ENCODE data around the gene VTI1A. TPM values are rescaled to one million over a fixed set of nuclear protein-coding genes. Genes with fewer than 3 reads are reported as not detected.

VTI1A gene
- total and polyA plus RNA-seq, 2 of the 13 experiments (the other 11 are each of a cell fraction or from before 2014, with no cell fraction given), result 11.7 to 32.7 TPM

GRCh38 chr10:112631501-112632400 is 184.7 kb downstream of the VTI1A start (continued):
- no peak for TF ChIP-seq THYN1 (CRISPR knock-in tag; IDR thresholded peaks at IDR 0.05; ENCODE audit: borderline replicate concordance, low read depth)
- TF ChIP-seq, protein P1, sequence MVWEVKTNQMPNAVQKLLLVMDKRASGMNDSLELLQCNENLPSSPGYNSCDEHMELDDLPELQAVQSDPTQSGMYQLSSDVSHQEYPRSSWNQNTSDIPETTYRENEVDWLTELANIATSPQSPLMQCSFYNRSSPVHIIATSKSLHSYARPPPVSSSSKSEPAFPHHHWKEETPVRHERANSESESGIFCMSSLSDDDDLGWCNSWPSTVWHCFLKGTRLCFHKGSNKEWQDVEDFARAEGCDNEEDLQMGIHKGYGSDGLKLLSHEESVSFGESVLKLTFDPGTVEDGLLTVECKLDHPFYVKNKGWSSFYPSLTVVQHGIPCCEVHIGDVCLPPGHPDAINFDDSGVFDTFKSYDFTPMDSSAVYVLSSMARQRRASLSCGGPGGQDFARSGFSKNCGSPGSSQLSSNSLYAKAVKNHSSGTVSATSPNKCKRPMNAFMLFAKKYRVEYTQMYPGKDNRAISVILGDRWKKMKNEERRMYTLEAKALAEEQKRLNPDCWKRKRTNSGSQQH (CRISPR knock-in tag; IDR thresholded peaks at IDR 0.05; ENCODE audit: low read depth), result peak; percentile 44; the same call in 1 of the 2 replicates
- peak; percentile 96 for TF ChIP-seq ETV5 (CRISPR knock-in tag; IDR thresholded peaks at IDR 0.05; ENCODE audit: borderline replicate concordance)
- TF ChIP-seq, protein P2, sequence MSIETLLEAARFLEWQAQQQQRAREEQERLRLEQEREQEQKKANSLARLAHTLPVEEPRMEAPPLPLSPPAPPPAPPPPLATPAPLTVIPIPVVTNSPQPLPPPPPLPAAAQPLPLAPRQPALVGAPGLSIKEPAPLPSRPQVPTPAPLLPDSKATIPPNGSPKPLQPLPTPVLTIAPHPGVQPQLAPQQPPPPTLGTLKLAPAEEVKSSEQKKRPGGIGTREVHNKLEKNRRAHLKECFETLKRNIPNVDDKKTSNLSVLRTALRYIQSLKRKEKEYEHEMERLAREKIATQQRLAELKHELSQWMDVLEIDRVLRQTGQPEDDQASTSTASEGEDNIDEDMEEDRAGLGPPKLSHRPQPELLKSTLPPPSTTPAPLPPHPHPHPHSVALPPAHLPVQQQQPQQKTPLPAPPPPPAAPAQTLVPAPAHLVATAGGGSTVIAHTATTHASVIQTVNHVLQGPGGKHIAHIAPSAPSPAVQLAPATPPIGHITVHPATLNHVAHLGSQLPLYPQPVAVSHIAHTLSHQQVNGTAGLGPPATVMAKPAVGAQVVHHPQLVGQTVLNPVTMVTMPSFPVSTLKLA (IDR thresholded peaks at IDR 0.05), result 0 out of 2 replicates have a peak, but pooled peaks have one; percentile 13
- peak; percentile 87 for TF ChIP-seq ARNTL (CRISPR knock-in tag; IDR thresholded peaks at IDR 0.05)
- peak; percentile 49; the same call in 1 of the 2 replicates for TF ChIP-seq MXD4 (CRISPR knock-in tag; IDR thresholded peaks at IDR 0.05)
- TF ChIP-seq, protein P3, sequence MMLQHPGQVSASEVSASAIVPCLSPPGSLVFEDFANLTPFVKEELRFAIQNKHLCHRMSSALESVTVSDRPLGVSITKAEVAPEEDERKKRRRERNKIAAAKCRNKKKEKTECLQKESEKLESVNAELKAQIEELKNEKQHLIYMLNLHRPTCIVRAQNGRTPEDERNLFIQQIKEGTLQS (CRISPR knock-in tag; IDR thresholded peaks at IDR 0.05), result peak; percentile 81
- peak; percentile 31 to 57; a peak in 2 of 4 replicates for TF ChIP-seq NR2F1 (CRISPR knock-in tag; IDR thresholded peaks at IDR 0.05)
- TF ChIP-seq, protein P4, sequence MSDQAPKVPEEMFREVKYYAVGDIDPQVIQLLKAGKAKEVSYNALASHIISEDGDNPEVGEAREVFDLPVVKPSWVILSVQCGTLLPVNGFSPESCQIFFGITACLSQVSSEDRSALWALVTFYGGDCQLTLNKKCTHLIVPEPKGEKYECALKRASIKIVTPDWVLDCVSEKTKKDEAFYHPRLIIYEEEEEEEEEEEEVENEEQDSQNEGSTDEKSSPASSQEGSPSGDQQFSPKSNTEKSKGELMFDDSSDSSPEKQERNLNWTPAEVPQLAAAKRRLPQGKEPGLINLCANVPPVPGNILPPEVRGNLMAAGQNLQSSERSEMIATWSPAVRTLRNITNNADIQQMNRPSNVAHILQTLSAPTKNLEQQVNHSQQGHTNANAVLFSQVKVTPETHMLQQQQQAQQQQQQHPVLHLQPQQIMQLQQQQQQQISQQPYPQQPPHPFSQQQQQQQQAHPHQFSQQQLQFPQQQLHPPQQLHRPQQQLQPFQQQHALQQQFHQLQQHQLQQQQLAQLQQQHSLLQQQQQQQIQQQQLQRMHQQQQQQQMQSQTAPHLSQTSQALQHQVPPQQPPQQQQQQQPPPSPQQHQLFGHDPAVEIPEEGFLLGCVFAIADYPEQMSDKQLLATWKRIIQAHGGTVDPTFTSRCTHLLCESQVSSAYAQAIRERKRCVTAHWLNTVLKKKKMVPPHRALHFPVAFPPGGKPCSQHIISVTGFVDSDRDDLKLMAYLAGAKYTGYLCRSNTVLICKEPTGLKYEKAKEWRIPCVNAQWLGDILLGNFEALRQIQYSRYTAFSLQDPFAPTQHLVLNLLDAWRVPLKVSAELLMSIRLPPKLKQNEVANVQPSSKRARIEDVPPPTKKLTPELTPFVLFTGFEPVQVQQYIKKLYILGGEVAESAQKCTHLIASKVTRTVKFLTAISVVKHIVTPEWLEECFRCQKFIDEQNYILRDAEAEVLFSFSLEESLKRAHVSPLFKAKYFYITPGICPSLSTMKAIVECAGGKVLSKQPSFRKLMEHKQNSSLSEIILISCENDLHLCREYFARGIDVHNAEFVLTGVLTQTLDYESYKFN (CRISPR knock-in tag; conservative IDR thresholded peaks at IDR 0.05), result peak; percentile 88
- TF ChIP-seq XRCC5 (optimal IDR thresholded peaks at IDR 0.05; ENCODE audit: low read length), result peak; percentile 49
- TF ChIP-seq, protein P5, sequence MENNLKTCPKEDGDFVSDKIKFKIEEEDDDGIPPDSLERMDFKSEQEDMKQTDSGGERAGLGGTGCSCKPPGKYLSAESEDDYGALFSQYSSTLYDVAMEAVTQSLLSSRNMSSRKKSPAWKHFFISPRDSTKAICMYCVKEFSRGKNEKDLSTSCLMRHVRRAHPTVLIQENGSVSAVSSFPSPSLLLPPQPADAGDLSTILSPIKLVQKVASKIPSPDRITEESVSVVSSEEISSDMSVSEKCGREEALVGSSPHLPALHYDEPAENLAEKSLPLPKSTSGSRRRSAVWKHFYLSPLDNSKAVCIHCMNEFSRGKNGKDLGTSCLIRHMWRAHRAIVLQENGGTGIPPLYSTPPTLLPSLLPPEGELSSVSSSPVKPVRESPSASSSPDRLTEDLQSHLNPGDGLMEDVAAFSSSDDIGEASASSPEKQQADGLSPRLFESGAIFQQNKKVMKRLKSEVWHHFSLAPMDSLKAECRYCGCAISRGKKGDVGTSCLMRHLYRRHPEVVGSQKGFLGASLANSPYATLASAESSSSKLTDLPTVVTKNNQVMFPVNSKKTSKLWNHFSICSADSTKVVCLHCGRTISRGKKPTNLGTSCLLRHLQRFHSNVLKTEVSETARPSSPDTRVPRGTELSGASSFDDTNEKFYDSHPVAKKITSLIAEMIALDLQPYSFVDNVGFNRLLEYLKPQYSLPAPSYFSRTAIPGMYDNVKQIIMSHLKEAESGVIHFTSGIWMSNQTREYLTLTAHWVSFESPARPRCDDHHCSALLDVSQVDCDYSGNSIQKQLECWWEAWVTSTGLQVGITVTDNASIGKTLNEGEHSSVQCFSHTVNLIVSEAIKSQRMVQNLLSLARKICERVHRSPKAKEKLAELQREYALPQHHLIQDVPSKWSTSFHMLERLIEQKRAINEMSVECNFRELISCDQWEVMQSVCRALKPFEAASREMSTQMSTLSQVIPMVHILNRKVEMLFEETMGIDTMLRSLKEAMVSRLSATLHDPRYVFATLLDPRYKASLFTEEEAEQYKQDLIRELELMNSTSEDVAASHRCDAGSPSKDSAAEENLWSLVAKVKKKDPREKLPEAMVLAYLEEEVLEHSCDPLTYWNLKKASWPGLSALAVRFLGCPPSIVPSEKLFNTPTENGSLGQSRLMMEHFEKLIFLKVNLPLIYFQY (CRISPR knock-in tag; IDR thresholded peaks at IDR 0.05; ENCODE audit: borderline replicate concordance), result peak; percentile 60; the same call in 1 of the 2 replicates
- peak; percentile 97 for TF ChIP-seq POGZ (CRISPR knock-in tag; IDR thresholded peaks at IDR 0.05)
- TF ChIP-seq TARDBP (CRISPR knock-in tag; IDR thresholded peaks at IDR 0.05), result peak; percentile 80
- peak; percentile 92 for TF ChIP-seq FOSL1 (CRISPR knock-in tag; IDR thresholded peaks at IDR 0.05; ENCODE audit: borderline replicate concordance)
- TF ChIP-seq GATA4 (IDR thresholded peaks at IDR 0.05; ENCODE audit: borderline replicate concordance, low read depth), result no peak
- TF ChIP-seq ZBTB3 (CRISPR knock-in tag; IDR thresholded peaks at IDR 0.05; ENCODE audit: borderline replicate concordance, low read depth), result peak; percentile 82; the same call in 1 of the 2 replicates

Data from HepG2 (cell line).